D721Med (cell line): ENCODE data around the gene SCAF11.

Experiments
- DNase-seq: peaks from one replicate; pipeline ENCODE4 v3.0.0; 2011; ENCODE audit warnings: low spot score; ENCODE audit not compliant: insufficient read length
- FAIRE-seq: peaks from 2 replicates; lab custom pipeline; 2011; peaks lifted over from hg19 to GRCh38; lab: Jason Lieb, UNC
- CTCF ChIP-seq: IDR thresholded peaks from 2 replicates; pipeline ENCODE4 v1.5.1; 2012; ENCODE audit warnings: mild to moderate bottlenecking, control low read depth; ENCODE audit not compliant: insufficient read depth; ENCODE audit errors: missing control alignments

The SCAF11 gene

GRCh38 chr12:45898094-45898493 is 92.3 kb downstream of the SCAF11 start:
- FAIRE-seq: no peak
- TF ChIP-seq CTCF: no peak
- no peak for DNase-seq

- DNase-seq (no peak), FAIRE-seq (no peak)
- no peak for TF ChIP-seq CTCF
Measured at GRCh38 chr12:45895961-45896360, 94.4 kb downstream of the SCAF11 start.

GRCh38 chr12:45893240-45893639 is 97.1 kb downstream of the SCAF11 start:
- TF ChIP-seq CTCF: peak; percentile 38
- FAIRE-seq (no peak), DNase-seq (no peak)

GRCh38 chr12:45890276-45890675 is 100.1 kb downstream of the SCAF11 start:
- no peak for TF ChIP-seq CTCF
- no peak for FAIRE-seq
- DNase-seq: no peak

- FAIRE-seq (no peak), DNase-seq (no peak)
- no peak for TF ChIP-seq CTCF
Measured at GRCh38 chr12:45887544-45887943, 102.8 kb downstream of the SCAF11 start.

GRCh38 chr12:45886685-45887084 is 103.7 kb downstream of the SCAF11 start:
- FAIRE-seq (no peak), DNase-seq (no peak)
- no peak for TF ChIP-seq CTCF

GRCh38 chr12:45883187-45883586 is 107.2 kb downstream of the SCAF11 start:
- TF ChIP-seq CTCF: no peak
- DNase-seq (no peak), FAIRE-seq (no peak)
